GM19023 (cell line): ENCODE results near the gene TOMM22.

Experiments
- ATAC-seq: cut with Tn5 transposase; IDR thresholded peaks from one replicate; pipeline ENCODE4 v1.9.1; 2021; ENCODE audit warnings: mild to moderate bottlenecking, moderate library complexity; ENCODE audit not compliant: unreplicated experiment

TOMM22 gene

DNA sequence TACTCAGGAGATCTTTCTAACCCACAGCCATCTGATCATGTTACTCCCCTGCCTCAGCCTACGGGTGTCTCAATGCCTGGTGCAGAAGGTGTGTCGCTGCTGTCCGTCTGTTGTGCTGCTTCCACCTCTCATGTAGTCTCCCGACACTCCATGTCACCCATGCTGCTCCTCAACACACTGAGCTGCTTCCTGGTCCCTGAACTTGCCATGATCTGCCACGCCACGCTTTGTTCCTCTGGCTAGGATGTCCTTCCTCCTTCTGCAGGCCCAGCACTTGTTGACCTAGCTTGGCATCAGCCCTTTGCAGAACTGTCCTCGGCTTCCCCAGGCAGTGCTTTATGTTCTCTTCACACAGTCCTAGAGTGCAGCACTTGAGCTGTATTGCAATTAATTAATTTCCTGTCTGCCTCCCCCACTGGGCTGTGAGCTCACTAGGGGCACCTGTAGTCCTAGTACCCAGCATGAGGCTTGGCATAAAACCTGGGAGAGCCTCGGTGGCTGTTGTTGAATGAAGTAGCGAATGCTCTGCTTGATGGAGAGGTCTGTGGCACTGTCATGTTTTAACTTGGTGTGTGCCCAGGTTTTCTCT is 33.5 kb downstream of the TOMM22 start:
- no peak for ATAC-seq

DNA sequence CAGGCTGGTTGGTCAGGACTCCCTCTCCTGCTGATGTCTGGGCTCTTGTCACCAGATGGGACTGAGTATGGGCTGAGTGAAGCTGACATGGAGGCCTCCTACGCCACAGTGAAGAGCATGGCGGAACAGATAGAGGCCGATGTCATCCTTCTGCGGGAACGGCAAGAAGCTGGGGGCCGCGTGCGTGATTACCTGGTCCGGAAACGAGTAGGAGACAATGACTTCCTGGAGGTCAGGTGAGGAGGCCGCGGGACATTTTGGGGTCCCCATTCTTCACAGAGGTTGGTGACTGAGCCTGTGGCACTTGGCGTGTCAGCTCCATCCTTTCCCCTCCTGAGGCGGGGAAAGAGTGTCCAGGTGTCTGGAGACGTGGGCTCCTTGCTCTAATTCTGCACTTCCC is 34.1 kb downstream of the TOMM22 start:
- ATAC-seq, result no peak

DNA sequence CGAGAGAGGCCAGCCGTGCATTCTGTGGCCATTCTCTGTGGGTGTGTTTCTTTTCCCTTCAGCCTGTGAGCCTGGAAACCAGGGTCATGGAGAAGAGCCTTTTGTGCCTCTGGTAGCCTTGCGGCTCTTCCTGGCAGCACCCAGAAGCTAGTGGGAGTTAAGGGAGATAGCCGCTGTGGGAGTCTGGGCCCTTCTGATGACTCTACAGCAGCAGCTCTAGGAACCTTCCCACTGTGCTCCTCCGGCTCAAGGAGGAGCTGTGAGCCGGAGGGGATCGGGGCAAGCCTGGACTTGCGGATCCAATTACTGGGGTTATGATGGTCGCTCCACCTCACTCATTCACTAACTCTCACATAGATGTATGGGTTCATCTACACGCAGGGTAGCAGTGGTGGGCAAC is 34.5 kb downstream of the TOMM22 start:
- ATAC-seq, result no peak

GRCh38 chr22:38716826-38717225 is 35.1 kb downstream of the TOMM22 start:
- no peak for ATAC-seq

DNA sequence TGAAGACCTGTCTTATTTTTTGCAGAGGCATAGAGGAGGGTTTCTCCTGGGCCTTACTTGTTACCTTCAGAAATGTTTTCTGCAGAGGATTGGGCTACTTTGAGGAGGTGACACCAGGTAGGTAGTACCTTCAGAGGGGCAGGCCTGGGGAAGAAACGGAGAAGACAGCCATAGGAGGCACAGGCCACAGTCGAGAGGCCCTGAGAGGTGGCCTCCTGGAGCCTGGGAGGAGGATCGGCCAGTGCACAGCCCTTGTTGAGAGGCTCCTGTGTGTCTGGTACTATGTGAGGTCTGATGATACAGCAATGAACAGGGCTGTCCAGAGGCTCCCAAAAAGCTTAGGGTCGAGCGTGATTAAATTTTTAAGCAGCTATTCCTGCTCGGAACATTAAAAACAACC is 35.5 kb downstream of the TOMM22 start:
- no peak for ATAC-seq

GRCh38 chr22:38718414-38718813 is 36.7 kb downstream of the TOMM22 start:
- ATAC-seq, result no peak

DNA sequence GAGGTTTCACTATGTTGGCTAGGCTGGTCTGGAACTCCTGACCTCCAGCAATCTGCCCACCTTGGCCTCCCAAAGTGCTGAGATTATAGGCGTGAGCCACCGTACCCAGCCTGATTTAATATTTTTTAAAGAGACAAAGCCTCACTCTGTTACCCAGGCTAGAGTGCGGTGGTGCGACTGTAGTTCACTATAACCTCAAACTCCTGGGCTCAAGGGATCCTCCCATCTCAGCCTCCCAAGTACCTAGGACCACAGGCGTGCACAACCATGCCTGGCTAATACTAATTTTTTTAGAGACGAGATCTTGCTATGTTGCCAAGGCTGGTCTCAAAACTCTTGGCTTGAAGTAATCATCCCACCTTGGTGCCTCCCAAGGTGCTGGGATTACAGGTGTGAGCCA is 37.4 kb downstream of the TOMM22 start:
- no peak for ATAC-seq

DNA sequence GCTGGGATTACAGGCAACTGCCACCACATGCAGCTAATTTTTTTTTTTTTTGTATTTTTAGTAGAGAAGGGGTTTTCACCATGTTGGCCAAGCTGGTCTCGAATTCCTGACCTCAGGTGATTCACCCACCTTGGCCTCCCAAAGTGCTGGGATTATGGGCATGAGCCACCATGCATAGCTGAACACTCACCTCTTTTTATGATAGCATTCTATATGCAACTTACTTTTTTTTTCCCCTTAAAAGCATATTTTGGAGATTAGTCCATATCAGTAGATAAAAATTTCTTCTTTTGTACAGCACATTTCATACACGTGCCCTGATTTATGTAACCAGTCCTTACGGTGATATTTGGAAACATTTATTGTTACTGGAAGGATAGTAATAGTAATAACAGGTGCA is 38.6 kb downstream of the TOMM22 start:
- no peak for ATAC-seq

GRCh38 chr22:38721551-38721950 is 39.8 kb downstream of the TOMM22 start:
- ATAC-seq, result no peak

GRCh38 chr22:38724176-38724575 is 42.4 kb downstream of the TOMM22 start:
- no peak for ATAC-seq

GRCh38 chr22:38724926-38725571 is 43.3 kb downstream of the TOMM22 start:
- ATAC-seq, result no peak

DNA sequence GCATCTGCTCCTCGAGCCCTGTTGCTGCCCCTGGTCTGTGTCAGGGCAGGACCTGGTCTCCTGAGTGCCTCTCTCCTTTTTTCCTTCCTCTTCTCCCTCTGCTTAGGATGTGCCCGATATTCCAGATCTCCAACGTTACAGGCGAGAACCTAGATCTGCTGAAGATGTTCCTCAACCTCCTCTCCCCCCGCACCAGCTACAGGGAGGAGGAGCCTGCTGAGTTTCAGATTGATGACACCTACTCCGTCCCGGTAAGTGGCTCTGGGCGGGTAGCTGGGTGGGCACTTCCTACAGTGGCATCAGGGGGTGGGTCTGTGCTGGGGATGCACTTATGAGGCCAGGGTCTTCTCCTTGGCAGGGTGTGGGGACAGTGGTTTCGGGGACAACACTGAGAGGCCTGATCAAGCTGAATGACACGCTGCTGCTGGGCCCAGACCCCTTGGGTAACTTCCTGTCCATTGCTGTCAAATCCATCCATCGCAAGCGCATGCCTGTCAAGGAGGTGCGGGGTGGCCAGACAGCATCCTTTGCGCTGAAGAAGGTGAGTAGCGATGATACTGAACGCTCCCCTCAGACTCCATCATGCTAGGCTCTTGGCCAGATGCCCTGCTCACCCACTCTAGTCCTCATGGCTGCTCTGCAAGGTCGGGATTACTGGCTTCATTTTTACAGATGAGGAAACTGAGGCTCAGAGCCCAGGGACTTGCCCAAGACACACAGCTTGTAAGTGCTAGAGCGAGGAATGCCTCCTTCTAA is 44.3 kb downstream of the TOMM22 start:
- no peak for ATAC-seq

DNA sequence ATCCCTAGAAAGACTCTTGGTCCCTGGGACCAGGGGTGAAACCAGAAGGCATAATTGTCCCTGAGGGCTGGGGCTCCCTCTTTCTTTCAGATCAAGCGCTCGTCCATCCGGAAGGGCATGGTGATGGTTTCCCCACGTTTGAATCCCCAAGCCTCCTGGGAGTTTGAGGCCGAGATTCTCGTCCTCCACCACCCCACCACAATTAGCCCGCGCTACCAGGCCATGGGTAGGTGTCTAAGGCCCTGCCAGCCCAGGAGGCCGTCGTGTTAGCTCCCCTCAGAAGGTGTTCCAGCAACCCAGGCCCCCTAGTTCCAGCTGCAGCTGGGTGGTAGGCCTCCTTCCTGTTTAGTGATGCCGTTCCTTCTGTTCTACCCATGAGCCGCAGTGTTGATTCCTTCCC is 45.4 kb downstream of the TOMM22 start:
- no peak for ATAC-seq

DNA sequence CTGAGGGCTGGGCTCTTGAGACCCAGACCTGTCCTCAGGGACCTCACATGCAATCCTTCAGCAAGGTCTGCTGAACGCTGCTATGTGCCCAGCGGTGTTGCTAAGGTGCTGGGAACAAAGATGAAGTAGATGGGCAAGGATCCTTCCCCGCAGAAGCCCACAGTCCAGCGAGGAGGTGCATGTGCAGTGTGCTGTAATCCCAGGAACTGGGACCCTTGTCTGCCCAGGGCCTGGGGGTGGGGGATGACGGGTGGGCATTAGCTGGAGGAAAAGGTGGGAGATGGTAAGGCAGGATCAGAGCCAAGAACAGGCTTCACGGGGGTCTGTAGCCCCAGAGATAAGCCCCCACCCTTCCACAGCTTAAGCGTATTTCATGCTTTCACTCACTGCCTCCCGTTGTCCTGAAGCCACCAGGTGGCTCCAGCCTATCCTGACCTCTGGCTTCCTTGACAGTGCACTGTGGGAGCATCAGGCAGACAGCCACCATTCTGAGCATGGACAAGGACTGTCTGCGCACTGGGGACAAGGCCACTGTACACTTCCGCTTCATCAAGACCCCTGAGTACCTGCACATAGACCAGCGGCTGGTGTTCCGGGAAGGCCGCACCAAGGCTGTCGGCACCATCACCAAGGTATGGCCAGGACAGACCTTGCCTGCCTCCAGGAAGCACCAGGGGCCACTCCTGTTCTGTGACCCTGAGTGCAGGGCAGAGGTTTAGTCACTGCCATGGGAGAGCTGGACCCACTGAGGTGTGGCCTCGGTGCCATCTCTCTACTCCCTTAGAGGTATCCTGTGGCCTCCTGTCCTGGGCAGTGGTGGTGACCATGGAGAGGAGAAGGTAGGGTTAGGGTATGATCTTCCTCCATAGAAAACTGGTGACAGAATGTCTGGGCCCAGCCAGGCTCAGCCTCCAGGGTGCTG is 46.0 kb downstream of the TOMM22 start:
- no peak for ATAC-seq

- ATAC-seq, result no peak
These were observed 47.4 kb downstream of the TOMM22 start for GRCh38 chr22:38728871-38729796.

- no peak for ATAC-seq
These were observed 48.2 kb downstream of the TOMM22 start for GRCh38 chr22:38729946-38730345.

DNA sequence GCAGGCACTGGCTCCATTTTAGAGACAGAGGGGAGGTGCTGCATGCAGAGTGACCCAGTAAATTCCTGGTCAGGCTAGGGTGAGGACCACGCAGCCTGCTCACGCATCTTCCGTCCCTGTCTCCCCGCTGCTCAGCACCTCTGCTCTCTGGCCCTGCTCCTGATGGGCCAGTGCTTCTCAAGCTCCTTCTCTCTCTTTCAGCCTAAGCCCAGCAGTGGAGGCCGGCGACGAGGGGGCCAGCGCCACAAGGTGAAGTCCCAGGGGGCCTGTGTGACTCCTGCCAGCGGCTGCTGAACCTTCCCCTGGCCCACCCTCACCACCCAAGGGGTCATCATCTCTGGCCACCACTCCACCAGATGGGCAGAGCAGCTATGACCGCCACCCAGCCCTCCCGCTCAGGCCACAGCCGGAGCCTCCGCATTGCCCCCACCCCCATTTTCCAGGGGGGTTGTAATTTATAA is 48.7 kb downstream of the TOMM22 start:
- no peak for ATAC-seq

DNA sequence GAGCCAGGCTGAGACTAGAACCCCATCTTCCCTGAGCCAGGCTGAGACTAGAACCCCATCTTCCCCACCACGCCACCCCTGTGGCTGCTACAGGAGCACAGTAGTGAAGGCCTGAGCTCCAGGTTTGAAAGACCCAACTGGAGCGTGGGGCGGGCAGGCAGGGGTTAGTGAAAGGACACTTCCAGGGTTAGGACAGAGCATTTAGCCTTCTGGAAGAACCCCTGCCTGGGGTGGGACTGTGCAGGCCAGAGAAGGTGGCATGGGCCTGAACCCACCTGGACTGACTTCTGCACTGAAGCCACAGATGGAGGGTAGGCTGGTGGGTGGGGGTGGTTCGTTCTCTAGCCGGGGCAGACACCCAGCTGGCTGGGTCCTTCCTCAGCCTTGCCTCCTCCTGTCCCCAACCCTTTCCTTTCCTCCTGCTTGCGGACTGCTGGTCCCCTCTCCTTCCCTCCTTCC is 50.0 kb downstream of the TOMM22 start:
- no peak for ATAC-seq

DNA sequence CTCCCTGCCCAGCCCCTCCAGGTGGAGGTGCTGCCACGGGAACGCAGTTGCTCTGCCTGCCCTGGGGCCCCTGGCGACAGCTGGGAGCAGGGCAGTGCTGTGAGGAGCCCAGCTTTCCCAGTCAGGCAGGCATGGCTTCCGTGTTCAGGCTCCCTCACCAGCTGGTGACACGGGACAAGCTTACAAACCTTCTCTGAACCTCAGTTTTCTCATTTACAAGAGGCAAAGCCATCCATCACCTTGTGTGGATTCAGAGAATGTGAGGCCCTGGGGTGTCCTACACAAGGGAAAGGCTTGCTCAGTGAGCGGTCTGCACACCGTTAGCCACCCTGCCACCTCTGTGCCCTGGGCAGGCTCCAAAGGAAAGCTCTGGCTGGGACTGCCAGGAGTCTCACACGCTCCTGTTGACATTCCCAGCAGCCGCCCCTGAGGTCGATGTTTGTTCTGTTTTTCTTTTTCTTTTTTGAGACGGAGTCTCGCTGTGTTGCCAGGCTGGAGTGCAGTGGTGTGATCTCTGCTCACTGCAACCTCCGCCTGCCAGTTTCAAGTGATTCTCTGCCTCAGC is 50.6 kb downstream of the TOMM22 start:
- no peak for ATAC-seq

DNA sequence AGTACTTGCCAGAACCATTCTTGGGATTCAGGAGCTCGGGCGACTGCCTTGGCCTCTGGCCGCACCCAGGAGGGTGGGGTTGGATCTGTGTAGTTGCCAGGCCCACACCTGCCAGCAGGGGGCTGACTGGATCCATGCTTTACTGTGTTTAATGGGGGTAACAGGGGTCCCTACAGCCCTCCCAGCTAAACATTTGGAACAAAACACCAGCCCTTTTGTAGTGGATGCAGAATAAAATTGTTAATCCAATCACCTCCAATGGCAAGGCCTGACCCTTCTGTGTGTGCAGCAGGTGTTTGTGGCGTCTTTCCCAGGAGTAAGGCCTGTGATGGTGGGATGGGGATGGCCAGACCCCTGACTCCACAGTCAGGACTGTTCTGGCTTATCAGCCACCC is 51.6 kb downstream of the TOMM22 start:
- ATAC-seq, result no peak
